ENCODE measurements around the gene SLC1A7.

SLC1A7 gene

GRCh38 chr1:53089478-53090226 is 52.8 kb downstream of the SLC1A7 start:
- no peak for TF ChIP-seq CTCF (IDR thresholded peaks at IDR 0.05; ENCODE audit: extremely low read depth, missing control alignments)
- no peak for DNase-seq (ENCODE audit: low spot score)

GRCh38 chr1:53088616-53089300 is 53.7 kb downstream of the SLC1A7 start:
- TF ChIP-seq CTCF (IDR thresholded peaks at IDR 0.05; ENCODE audit: extremely low read depth, missing control alignments) = no peak
- no peak for DNase-seq (ENCODE audit: low spot score)

- DNase-seq (ENCODE audit: low spot score) = no peak
- no peak for TF ChIP-seq CTCF (IDR thresholded peaks at IDR 0.05; ENCODE audit: extremely low read depth, missing control alignments)
Measured at GRCh38 chr1:53087332-53088285, 54.8 kb downstream of the SLC1A7 start.

GRCh38 chr1:53086491-53087070 is 55.9 kb downstream of the SLC1A7 start:
- no peak for TF ChIP-seq CTCF (IDR thresholded peaks at IDR 0.05; ENCODE audit: extremely low read depth, missing control alignments)
- DNase-seq (ENCODE audit: low spot score) = no peak

- DNase-seq (ENCODE audit: low spot score) = no peak
- no peak for TF ChIP-seq CTCF (IDR thresholded peaks at IDR 0.05; ENCODE audit: extremely low read depth, missing control alignments)
Measured at GRCh38 chr1:53085405-53085804, 57.0 kb downstream of the SLC1A7 start.

GRCh38 chr1:53084589-53084971 is 57.9 kb downstream of the SLC1A7 start:
- no peak for DNase-seq (ENCODE audit: low spot score)
- TF ChIP-seq CTCF (IDR thresholded peaks at IDR 0.05; ENCODE audit: extremely low read depth, missing control alignments) = no peak

Measured in GM20000 (cell line).